Ectodermal cell (in vitro differentiated cells): ENCODE measurements around the gene RUVBL1.

Experiments
- H3K27ac ChIP-seq: 2 replicates; pipeline ENCODE4 v1.7.0; 2013; ENCODE audit warnings: mild to moderate bottlenecking, low read depth, low read length; ENCODE audit not compliant: insufficient read depth, poor library complexity, severe bottlenecking
- H3K27me3 ChIP-seq: 2 replicates; pipeline ENCODE4 v1.7.0; 2013; ENCODE audit warnings: mild to moderate bottlenecking, low read length; ENCODE audit not compliant: insufficient read depth, control insufficient read depth, poor library complexity, severe bottlenecking
- H3K36me3 ChIP-seq: one replicate; pipeline ENCODE4 v1.7.0; 2013; ENCODE audit warnings: low read length; ENCODE audit not compliant: control insufficient read depth, insufficient read depth
- H3K4me1 ChIP-seq: one replicate; pipeline ENCODE4 v1.7.0; 2013; ENCODE audit warnings: low read length; ENCODE audit not compliant: control insufficient read depth, insufficient read depth
- H3K4me3 ChIP-seq: 2 replicates; pipeline ENCODE4 v1.7.0; 2013; ENCODE audit warnings: low read depth, low read length, control low read depth; ENCODE audit not compliant: insufficient read depth
- H3K9me3 ChIP-seq: 2 replicates; pipeline ENCODE4 v1.7.0; 2013; ENCODE audit warnings: mild to moderate bottlenecking, low read length, moderate library complexity; ENCODE audit not compliant: control insufficient read depth
- WGBS, 2 experiments: methylation state at CpG; one replicate each; pipeline ENCODE4 v1.1.7; 2013; ENCODE audit warnings: missing lambda C conversion rate in 2 of 2; 5-methylcytosine and 5-hydroxymethylcytosine counted together

RUVBL1 gene

GRCh38 chr3:128111147-128111546 lies 12.5 kb downstream of the RUVBL1 start:
- H3K4me1 ChIP-seq = peaks cover 3% of the 10 kb centered on the region
- 95 to 96% methylated on average over 5 of the region's 5 CpGs for WGBS, 2 experiments
- H3K36me3 ChIP-seq = peaks cover 6% of the 10 kb centered on the region
- H3K27me3 ChIP-seq = no peaks in the 10 kb centered on the region
- no peak overlapping the region for H3K4me3 ChIP-seq
- H3K27ac ChIP-seq = no peak overlapping the region
- H3K9me3 ChIP-seq = no peaks in the 10 kb centered on the region

DNA sequence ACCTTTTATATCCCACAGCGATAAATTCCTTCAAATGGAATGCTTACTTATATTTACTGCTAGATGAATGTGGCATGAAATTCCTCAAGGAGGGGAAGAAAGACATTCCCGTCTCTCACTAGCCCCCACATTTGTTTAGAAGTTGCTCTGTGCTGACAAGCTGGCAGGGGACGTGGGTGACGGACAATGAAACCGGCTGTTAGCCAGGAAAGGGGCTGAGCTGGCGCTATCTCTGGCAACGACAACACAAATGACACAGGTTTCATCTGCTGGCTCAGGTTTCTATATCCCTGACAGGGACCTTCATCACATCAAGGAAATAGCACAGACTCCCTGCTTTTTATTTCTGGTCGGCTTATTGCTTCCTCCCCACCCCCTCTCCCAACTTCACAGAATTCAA lies 15.8 kb downstream of the RUVBL1 start:
- peaks cover 20% of the 10 kb centered on the region for H3K36me3 ChIP-seq
- H3K9me3 ChIP-seq = no peaks in the 10 kb centered on the region
- WGBS, 2 experiments = 52 to 66% methylated on average over 7 to 8 of the region's 8 CpGs
- peaks cover 3% of the 10 kb centered on the region for H3K4me1 ChIP-seq
- no peak overlapping the region for H3K4me3 ChIP-seq
- no peaks in the 10 kb centered on the region for H3K27me3 ChIP-seq
- H3K27ac ChIP-seq = no peak overlapping the region

GRCh38 chr3:128103136-128103676 lies 20.4 kb downstream of the RUVBL1 start:
- 96 to 98% methylated on average over 5 of the region's 5 CpGs for WGBS, 2 experiments
- Histone ChIP-seq H3K27ac (no peak overlapping the region), H3K9me3 (no peaks in the 10 kb centered on the region), H3K4me1 (peaks cover under 1% of the 10 kb centered on the region), H3K4me3 (no peak overlapping the region), H3K27me3 (no peaks in the 10 kb centered on the region), H3K36me3 (peaks cover 28% of the 10 kb centered on the region)

GRCh38 chr3:128100638-128101037 lies 23.0 kb downstream of the RUVBL1 start:
- H3K27me3 ChIP-seq = no peaks in the 10 kb centered on the region
- H3K4me3 ChIP-seq = no peak overlapping the region
- WGBS, 2 experiments = 87 to 92% methylated on average over 2 of the region's 2 CpGs
- no peaks in the 10 kb centered on the region for H3K4me1 ChIP-seq
- H3K36me3 ChIP-seq = peaks cover 42% of the 10 kb centered on the region
- peak overlapping the region; percentile 38 for H3K27ac ChIP-seq
- no peaks in the 10 kb centered on the region for H3K9me3 ChIP-seq

- no peak overlapping the region for H3K4me3 ChIP-seq
- no peaks in the 10 kb centered on the region for H3K4me1 ChIP-seq
- H3K36me3 ChIP-seq = peaks cover 42% of the 10 kb centered on the region
- 60 to 67% methylated on average over 3 of the region's 3 CpGs for WGBS, 2 experiments
- H3K9me3 ChIP-seq = no peaks in the 10 kb centered on the region
- no peaks in the 10 kb centered on the region for H3K27me3 ChIP-seq
- peak overlapping the region; percentile 38 for H3K27ac ChIP-seq
Measured at GRCh38 chr3:128100161-128100560, 23.5 kb downstream of the RUVBL1 start.

DNA sequence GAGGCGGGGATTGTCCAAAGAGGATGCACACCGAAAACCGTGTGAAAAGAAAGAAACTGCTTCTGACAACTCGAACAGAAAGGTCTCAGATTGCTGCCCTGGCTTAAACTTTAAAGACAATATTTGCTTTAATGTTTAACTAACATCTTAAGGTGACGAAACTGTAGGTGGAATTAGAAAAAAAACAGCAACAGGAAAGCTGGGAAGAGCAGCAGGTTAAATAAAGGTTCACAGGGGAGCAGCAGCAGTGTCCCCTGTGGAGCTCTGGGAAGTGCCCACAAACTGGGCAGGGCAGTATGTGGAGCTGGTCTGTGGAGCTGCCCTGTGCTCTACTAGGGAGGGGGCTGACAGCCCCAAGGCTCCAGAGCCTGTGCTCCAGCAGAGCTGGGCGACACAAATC lies 25.4 kb downstream of the RUVBL1 start:
- Histone ChIP-seq H3K4me3 (no peak overlapping the region), H3K36me3 (peaks cover 29% of the 10 kb centered on the region), H3K4me1 (no peaks in the 10 kb centered on the region), H3K27me3 (no peaks in the 10 kb centered on the region), H3K27ac (no peak overlapping the region), H3K9me3 (no peaks in the 10 kb centered on the region)
- 91 to 94% methylated on average over 6 of the region's 6 CpGs for WGBS, 2 experiments

GRCh38 chr3:128095222-128095703 lies 28.3 kb downstream of the RUVBL1 start:
- H3K4me3 ChIP-seq = no peak overlapping the region
- H3K27ac ChIP-seq = no peak overlapping the region
- no peaks in the 10 kb centered on the region for H3K9me3 ChIP-seq
- no peaks in the 10 kb centered on the region for H3K4me1 ChIP-seq
- H3K27me3 ChIP-seq = no peaks in the 10 kb centered on the region
- WGBS, 2 experiments = 80% methylated on average over 6 of the region's 6 CpGs
- H3K36me3 ChIP-seq = peaks cover 29% of the 10 kb centered on the region

DNA sequence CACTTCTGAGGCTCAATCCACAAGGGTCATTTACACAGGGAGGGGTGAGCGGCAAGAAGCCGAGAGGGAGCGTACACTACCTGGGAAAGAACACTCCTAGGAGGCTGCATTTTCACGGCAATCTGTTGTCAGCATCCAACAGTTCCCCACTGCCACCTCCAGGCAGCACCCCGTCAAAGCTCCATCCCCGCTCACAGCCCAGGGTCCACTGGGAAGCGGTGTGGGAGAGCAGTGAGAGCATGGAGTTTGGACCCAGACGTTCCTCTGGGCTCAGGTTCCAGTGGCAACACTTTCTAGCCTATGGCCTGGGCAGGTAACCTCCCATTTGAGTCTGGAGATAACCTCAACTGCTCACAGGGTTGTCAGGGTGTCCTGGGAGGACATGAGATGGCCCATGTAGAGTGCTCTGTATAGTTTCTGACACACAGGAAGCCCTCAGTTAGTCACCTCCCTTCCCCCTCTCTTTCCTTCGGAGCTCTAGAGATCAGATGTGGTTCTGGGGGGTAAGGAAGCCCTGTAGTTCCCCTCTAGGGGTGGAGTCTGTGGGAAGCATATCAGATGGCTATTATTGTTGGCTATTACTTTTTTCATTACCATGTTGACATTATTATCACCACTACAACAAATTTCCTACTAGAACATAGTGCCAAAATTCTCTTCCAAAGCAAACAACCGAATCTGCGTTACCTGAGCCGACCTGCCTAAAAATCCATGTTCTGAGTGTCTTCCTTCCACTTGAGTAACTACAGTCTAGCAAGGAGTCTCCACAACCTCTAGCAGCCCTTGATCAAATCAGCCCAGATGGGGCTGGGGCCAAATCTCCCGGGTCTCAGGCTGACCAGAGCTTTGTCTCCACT lies 29.1 kb downstream of the RUVBL1 start:
- Histone ChIP-seq H3K9me3 (no peaks in the 10 kb centered on the region), H3K4me3 (no peak overlapping the region), H3K4me1 (no peaks in the 10 kb centered on the region), H3K27ac (no peak overlapping the region), H3K36me3 (peaks cover 29% of the 10 kb centered on the region), H3K27me3 (no peaks in the 10 kb centered on the region)
- 90 to 93% methylated on average over 12 of the region's 13 CpGs for WGBS, 2 experiments

GRCh38 chr3:128091586-128091985 lies 32.0 kb downstream of the RUVBL1 start:
- no peaks in the 10 kb centered on the region for H3K4me1 ChIP-seq
- H3K9me3 ChIP-seq = no peaks in the 10 kb centered on the region
- H3K36me3 ChIP-seq = peaks cover 16% of the 10 kb centered on the region
- no peak overlapping the region for H3K27ac ChIP-seq
- 93 to 100% methylated on average over 2 of the region's 2 CpGs for WGBS, 2 experiments
- no peak overlapping the region for H3K4me3 ChIP-seq
- no peaks in the 10 kb centered on the region for H3K27me3 ChIP-seq

GRCh38 chr3:128089135-128089534 lies 34.5 kb downstream of the RUVBL1 start:
- Histone ChIP-seq H3K9me3 (no peaks in the 10 kb centered on the region), H3K27me3 (no peaks in the 10 kb centered on the region), H3K4me1 (no peaks in the 10 kb centered on the region), H3K36me3 (peaks cover 18% of the 10 kb centered on the region), H3K27ac (no peak overlapping the region), H3K4me3 (no peak overlapping the region)
- 93 to 95% methylated on average over 1 of the region's 1 CpG for WGBS, 2 experiments
